MM.1S (cell line): Measurements from ENCODE around the gene SMKR1.

ENCODE experiments used
- EZH2 ChIP-seq: fragments of 300-600 bp; sonication (generic); optimal IDR thresholded peaks from 2 replicates; pipeline ENCODE3; 2017; ENCODE audit warnings: low read depth, mild to moderate bottlenecking, antibody characterized with exemption, low read length, mixed read lengths
- EZH2phosphoT487 ChIP-seq: fragments of 300-600 bp; sonication (generic); IDR thresholded peaks from 2 replicates; pipeline ENCODE4 v1.6.1; 2018; ENCODE audit warnings: antibody characterized with exemption, low read length
- TF ChIP-seq, protein P1 (sequence below): fragments of 300-600 bp; sonication (generic); IDR thresholded peaks from 2 replicates; pipeline ENCODE4 v1.5.1; 2016; ENCODE audit warnings: antibody characterized with exemption, low read length, mixed read lengths

DNA sequence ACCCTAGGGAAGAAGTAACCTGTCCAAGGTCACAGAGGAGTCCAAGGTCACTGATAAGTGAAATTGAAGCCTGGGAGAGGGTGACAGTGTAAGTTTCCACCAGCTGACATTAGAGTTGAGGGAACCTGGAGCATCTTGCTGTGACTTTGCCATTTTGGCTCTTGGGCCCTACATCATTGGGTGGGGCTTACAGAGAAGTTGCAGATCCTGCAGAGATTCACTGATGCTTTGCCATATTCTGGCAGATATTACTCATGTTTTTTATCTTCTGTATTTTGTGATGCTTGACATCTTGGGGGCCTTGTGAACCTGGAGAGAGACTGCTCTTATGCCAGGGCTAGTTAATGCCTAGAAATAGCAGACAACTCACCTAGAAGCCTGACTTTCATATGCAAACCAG, 36.5 kb downstream of the SMKR1 start:
- TF ChIP-seq, protein P1, sequence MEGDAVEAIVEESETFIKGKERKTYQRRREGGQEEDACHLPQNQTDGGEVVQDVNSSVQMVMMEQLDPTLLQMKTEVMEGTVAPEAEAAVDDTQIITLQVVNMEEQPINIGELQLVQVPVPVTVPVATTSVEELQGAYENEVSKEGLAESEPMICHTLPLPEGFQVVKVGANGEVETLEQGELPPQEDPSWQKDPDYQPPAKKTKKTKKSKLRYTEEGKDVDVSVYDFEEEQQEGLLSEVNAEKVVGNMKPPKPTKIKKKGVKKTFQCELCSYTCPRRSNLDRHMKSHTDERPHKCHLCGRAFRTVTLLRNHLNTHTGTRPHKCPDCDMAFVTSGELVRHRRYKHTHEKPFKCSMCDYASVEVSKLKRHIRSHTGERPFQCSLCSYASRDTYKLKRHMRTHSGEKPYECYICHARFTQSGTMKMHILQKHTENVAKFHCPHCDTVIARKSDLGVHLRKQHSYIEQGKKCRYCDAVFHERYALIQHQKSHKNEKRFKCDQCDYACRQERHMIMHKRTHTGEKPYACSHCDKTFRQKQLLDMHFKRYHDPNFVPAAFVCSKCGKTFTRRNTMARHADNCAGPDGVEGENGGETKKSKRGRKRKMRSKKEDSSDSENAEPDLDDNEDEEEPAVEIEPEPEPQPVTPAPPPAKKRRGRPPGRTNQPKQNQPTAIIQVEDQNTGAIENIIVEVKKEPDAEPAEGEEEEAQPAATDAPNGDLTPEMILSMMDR: no peak
- TF ChIP-seq EZH2 (no peak), EZH2phosphoT487 (no peak)
